ENCODE data around the gene NOS1AP.

Gene NOS1AP

DNA sequence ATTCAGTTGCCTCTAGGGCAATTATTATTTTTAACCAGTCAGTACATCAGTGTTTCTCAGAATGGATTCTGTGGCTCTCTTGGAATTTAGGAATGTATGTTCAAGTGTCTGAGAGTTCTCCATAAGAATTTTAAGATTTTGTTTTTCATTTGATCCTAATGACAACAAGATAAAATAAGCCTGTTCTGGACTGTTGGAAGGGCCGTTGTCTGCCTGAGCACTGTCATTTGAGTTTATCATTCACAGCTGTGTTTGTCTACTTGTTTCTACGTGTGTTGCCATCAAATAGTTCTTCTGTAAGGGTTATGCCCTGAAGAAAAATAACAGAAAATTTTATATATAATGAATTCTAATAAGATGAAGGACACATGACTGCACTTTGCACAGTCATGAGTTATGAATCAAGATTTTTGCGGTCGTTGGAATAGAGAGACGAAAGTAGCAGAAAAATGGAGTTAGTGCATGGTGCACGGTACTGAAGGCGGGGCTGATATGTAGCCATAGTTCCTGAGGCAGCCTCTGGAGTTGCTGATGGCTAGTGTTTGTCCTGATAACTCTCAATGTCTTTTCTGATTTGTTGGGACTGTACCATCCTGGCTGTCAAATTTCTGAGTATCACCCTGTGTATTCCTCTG lies 92.5 kb downstream of the NOS1AP start:
- H3K4me3 ChIP-seq (ENCODE audit: low read depth, low read length) = no peak overlapping the region
- no peak for DNase-seq (ENCODE audit: low read depth)
- no peak for TF ChIP-seq CTCF (IDR thresholded peaks at IDR 0.05; ENCODE audit: low read depth, low read length, missing control alignments)
- in situ Hi-C loops (cut with HindIII; ENCODE audit: low sequenced_read_pairs) = no loop called here

DNA sequence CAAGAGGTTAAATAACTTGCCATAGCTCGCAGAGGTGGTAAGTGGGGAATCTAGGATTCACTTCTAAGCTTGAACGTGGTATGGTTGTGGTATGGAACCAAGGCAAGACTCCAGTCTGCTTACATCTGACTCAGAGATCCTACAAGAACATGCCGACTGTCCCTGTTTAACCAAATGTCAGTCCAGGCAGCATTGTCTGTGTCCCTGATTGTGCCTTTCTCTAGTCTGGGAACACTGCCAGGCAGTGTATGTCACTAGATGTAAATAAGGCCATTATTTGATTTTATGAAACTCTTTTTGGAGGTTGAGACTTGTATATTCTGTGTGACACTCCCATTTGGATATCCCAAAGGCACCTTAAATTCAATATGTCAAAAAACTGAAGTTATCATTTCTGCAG lies 96.0 kb downstream of the NOS1AP start:
- in situ Hi-C loops (cut with HindIII; ENCODE audit: low sequenced_read_pairs) = no loop called here
- no peak for DNase-seq (ENCODE audit: low read depth)
- H3K4me3 ChIP-seq (ENCODE audit: low read depth, low read length) = no peak overlapping the region
- no peak for TF ChIP-seq CTCF (IDR thresholded peaks at IDR 0.05; ENCODE audit: low read depth, low read length, missing control alignments)

DNA sequence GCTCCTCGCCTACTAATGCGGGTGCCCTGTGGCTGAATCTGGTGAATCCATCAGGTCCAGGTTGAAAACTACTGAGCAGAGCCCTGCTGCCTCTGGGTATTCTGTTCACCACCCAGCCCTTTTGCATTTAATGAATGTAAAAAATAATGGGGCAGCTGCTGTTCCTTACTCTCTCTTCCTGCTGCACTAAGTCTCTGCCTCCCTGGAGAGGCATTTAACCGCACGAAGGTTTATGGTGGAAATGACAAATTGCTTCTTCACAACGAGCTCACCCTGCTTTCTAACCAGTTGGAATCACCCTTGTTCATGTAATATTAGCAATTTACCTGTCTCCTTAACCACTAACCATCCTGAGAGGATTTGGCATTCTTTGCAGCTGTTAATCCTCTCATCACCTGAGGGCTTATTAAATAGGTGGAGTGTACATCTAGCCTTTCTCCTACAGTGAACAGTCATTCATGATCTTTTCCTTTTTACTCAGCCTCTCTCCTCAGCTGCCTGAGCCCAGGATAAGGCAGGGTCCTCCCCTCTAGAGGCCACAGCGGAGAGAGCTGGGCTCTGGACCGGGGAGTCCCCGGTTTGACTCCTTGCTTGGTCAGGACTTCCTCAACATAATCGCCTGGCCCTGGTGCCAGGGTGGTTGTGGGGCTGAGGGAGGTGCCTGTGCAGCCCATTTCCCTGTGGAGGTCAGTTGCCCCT lies 97.6 kb downstream of the NOS1AP start:
- in situ Hi-C loops (cut with HindIII; ENCODE audit: low sequenced_read_pairs) = no loop called here
- H3K4me3 ChIP-seq (ENCODE audit: low read depth, low read length) = no peak overlapping the region
- DNase-seq (ENCODE audit: low read depth) = no peak
- no peak for TF ChIP-seq CTCF (IDR thresholded peaks at IDR 0.05; ENCODE audit: low read depth, low read length, missing control alignments)

GRCh38 chr1:162168261-162168660 lies 98.8 kb downstream of the NOS1AP start:
- TF ChIP-seq CTCF (IDR thresholded peaks at IDR 0.05; ENCODE audit: low read depth, low read length, missing control alignments) = no peak
- DNase-seq (ENCODE audit: low read depth) = no peak
- in situ Hi-C loops (cut with HindIII; ENCODE audit: low sequenced_read_pairs) = no loop called here
- H3K4me3 ChIP-seq (ENCODE audit: low read depth, low read length) = no peak overlapping the region

GRCh38 chr1:162169031-162169790 lies 99.7 kb downstream of the NOS1AP start:
- TF ChIP-seq CTCF (IDR thresholded peaks at IDR 0.05; ENCODE audit: low read depth, low read length, missing control alignments) = no peak
- peak; percentile 56 for DNase-seq (ENCODE audit: low read depth)
- in situ Hi-C loops (cut with HindIII; ENCODE audit: low sequenced_read_pairs) = no loop called here
- no peak overlapping the region for H3K4me3 ChIP-seq (ENCODE audit: low read depth, low read length)

DNA sequence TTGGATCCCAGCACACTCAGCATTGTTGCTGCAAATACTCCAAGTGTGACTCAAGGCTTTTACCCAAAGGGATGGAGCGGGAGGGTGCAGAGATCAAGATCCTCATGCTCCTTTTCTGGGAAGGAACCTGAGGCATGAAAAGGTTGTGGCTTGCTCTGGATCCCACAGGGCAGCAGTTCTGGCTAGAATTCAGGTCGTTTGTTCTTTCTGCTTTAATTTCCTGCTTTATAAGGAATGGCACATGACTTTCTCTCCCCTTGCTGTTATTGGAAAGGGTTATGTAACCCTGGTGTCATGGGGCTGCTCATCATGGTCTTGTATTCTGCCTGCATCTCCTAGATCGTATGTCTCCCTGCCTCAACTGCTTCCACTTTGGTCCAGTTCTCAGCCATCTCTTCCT lies 101.6 kb downstream of the NOS1AP start:
- DNase-seq (ENCODE audit: low read depth) = peak; percentile 54
- in situ Hi-C loops (cut with HindIII; ENCODE audit: low sequenced_read_pairs) = no loop called here
- no peak overlapping the region for H3K4me3 ChIP-seq (ENCODE audit: low read depth, low read length)
- TF ChIP-seq CTCF (IDR thresholded peaks at IDR 0.05; ENCODE audit: low read depth, low read length, missing control alignments) = no peak

All from astrocyte of the cerebellum (primary cell).